GM19240 (cell line): ENCODE results near the gene FOSL2.

Source experiments
- DNase-seq: peaks from one replicate; pipeline ENCODE4 v3.0.0; 2011; ENCODE audit warnings: low spot score; ENCODE audit not compliant: insufficient read length

FOSL2 gene

GRCh38 chr2:28394331-28394877 is 1.7 kb downstream of the FOSL2 start:
- DNase-seq: no peak

- DNase-seq: no peak
These were observed 2.3 kb downstream of the FOSL2 start for GRCh38 chr2:28394997-28395333.

DNA sequence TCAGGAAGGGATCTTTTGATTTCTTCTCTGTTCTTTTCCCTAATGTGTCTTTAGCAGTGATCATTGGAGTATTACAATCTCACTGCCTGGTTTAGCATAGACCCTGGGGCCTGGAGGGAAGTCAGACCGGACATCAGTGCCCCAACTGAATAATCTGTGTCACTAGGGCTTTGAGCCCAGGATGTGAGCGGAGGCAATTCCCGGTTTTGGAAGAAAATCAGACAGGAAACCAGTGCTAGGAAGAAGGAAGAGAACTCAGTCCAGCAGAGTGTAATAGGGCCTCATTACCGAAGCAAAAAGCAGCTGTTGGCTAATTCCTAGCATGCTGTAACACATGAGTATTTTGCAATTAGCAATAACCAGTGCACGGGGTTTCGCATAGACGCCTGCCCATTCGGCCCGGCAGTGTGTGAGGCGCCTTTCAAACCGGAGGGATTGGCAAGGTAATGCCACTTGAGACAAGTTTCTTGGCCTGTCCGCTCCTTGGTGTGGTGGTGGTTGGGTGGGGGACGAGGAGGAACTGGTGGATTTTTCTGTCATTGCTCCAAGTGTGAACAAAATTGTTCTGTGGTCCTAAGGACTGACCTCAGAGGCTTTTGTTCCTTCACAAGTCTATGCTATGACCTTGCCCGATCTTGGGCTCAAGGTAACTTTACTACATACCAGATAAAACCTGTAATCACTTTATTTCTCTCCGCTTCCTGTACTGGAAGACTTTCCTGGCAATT is 2.8 kb downstream of the FOSL2 start:
- DNase-seq: no peak

- DNase-seq: no peak
These were observed 4.4 kb downstream of the FOSL2 start for GRCh38 chr2:28397043-28397381.

DNA sequence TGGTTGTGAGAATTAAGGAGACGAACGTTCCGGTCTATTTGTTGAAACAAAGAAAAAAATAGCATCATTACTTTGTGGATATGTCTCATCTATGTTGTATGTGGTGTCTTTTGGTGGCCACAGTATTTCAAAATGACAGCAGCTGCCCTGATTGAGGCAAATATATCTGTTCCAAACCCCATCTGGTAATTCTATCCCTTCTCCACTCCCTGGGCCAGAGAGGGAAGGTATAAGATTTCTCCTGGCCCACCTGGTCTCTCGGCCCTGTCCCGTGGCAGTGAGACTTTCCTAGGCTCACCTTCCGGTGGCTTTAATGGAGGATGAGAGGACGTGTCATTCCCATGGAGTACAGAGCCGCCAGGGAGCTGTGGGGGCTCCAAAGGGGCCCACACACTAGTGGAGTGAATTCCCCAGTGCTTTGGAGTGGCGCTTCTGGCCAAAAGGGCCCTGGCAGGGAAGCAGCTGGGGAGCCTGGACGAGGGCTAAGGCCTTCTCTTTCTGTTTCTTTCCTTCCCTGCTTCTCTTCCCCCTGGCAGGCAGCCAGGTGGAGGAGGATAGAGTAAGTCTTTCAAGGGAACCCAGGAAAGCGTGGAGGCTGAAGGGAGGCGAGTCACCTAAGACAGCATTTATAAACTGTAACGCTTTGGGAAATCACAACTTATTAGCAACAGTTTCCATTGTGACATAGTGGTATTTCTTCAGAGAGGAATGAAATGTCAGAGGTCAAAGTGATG is 5.6 kb downstream of the FOSL2 start:
- DNase-seq: no peak

DNA sequence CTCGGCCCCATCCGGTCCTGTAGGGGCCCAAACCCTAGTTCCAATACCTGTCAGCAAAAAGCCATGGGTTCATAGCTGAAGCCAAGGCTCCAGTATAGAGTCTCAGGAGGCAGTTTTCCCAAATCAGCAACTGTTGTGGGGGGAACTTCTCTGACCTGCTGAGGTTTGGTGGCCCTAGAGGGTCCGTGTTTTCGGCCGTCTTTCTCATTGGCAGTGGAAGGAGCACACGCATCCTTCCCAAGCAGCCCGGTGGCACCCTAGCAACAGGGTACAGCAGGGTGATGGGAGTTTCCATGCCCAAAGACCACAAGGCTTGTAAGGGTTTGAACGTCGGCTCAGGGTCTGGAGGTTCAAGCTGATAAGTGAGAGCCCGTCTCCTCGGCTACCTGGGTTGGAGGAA is 6.6 kb downstream of the FOSL2 start:
- no peak for DNase-seq

GRCh38 chr2:28399956-28400355 is 7.3 kb downstream of the FOSL2 start:
- no peak for DNase-seq

DNA sequence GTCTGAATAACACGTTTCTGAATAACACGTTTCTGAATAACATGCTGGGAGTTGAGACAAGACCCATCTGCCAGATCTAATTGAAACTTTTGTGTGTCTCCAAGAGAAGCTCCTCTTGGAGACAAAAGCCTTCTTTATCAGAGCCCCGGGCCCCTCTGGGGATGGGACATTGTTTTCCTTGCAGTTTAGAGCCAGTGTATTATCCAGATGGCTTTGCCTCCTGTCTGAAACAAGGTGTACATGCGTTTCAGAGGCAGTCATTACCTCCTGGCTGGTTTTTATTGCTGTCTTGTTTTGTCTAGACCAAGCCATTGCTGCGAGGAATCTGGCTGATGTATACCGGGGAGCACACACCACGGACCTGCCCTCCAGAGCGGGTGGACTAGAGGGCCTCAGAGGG is 7.8 kb downstream of the FOSL2 start:
- no peak for DNase-seq

- DNase-seq: no peak
These were observed 8.3 kb downstream of the FOSL2 start for GRCh38 chr2:28400921-28401320.

DNA sequence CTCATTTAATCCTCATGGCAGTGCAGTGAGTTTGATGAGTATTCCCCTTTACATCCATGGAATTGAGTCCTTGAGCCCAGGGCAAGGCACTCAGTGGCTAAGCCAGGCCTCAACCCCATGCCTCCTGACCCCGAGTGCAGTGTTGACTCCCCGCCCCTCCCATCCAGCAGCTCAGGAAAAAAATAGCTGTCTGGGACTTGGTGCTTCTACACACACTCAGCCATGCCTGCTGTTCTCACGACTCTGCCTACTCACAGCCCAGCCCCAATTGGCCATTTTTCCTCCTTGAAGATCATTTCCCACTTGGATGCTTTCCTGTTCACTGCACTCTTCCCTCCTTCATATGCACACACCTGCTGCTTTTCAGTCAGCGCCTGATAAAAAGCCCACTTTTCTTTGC is 8.8 kb downstream of the FOSL2 start:
- DNase-seq: no peak

GRCh38 chr2:28401948-28402550 is 9.4 kb downstream of the FOSL2 start:
- no peak for DNase-seq

DNA sequence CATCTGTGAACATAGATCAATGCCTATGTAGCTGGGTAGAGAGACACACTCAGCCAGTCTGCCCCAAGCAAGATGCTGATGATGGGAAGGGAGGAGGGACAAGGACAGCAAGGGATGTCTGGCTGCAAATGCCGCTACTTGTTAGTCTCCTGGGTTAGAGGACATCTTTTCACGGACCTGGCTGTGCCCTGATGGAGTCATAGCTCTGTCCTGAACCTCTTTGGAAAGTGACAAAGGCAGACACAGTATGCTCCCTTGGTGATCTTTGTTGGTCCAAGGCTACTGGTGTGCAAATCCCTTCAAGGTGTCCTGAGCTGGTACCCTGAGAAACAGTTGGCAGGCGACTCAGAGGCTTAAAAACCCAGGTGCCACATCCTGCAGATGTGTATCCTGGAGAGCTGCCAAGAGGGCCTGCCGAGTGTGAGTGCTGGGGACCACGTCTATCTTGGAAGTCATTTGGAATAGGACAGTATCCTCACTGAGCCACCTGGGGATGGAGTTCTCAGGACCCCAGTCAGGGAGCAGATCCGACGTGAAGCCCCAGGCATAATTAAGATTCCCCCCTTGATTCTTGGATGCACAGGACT is 10.8 kb downstream of the FOSL2 start:
- DNase-seq: no peak

DNA sequence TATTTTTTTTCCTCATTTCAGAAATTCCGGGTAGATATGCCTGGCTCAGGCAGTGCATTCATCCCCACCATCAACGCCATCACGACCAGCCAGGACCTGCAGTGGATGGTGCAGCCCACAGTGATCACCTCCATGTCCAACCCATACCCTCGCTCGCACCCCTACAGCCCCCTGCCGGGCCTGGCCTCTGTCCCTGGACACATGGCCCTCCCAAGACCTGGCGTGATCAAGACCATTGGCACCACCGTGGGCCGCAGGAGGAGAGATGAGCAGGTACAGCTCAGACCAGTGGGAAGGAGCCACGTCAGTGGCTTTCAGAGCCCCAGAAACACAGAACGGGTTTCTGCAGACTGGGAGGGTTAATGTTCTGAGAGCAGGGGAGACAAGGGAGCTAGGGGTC is 11.4 kb downstream of the FOSL2 start:
- DNase-seq: no peak

GRCh38 chr2:28405537-28405936 is 12.9 kb downstream of the FOSL2 start:
- no peak for DNase-seq

DNA sequence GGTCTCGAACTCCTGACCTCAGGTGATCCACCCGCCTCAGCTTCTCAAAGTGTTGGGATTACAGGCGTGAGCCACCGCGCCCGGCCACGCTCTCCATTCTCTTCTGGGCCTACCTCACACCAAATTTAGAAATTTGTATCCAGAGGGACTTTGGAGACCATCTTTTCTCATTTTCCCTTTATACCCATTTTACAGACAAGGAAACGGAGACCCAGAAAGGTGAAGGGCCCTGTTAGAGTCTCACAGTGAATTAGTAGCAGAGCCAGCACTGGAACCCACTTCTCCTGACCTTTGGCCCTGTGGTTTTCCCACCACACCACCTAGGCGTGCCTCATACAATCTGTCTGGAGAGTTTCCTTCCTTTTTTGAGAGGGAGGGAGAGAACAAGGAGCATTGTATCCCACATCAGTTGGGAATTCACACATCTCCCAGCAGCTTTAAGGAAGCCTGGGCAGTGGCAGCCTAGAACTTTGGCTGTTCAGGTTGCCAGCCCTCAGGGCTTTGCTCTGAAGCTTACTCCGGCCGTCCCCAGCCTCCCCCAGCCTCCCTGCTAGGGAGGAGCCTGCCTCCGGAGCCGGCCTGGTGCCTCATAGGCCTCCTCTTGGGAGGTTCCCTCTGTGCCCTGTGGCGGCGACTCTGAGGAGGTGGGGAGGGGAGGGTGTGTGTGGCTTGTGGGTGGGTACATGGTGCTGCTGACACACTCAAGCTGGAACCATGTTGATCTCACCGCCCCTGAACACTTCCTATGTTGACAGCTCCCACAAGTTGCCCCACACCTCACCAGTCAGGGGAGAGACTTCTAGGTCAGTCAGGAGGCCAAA is 13.8 kb downstream of the FOSL2 start:
- DNase-seq: no peak

DNA sequence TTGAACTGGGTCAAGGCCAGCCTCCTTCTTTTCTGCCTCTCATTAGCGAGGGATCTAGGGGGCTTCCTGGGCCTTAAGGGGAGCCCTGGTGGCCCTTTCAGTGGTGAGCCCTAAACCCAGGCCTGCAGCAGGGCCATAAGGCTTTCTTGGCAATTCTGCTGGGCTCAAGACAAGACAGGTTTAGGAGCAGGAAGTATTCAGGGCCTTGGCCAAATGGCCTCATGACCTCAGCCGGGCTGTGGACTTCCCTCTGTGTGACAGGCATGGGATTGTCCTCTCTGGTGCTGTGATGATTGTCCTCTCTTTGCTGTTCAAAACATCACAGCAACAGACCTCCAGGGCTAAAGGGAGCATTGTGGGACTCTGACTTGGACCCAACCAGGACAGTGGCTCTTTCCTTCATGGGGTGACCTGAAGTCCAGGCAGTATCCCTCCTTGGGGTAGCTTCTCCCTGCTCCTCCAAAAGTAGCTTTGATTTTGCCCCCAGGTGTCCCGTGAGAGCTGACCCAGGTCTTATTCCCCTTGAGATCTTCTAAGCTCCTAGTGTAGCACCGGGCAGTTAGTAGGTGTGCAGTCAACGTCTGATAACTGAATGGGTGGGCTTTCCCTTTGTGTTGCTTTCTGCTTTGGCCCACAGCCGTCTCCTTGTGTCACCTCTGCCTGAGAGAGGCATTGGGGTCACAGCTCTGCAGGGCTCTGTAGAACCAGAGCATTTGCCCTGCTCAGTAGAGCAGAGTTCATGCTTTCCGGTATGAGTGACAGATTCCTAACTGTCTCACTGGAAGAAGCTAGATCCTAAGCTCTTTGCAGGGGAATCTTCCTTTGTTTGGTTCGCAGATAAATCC is 14.7 kb downstream of the FOSL2 start:
- no peak for DNase-seq

- no peak for DNase-seq
These were observed 15.5 kb downstream of the FOSL2 start for GRCh38 chr2:28407976-28408690.

- DNase-seq: no peak
These were observed 16.3 kb downstream of the FOSL2 start for GRCh38 chr2:28408764-28409599.

- no peak for DNase-seq
These were observed 18.6 kb downstream of the FOSL2 start for GRCh38 chr2:28411166-28411755.
